Adrenal gland (tissue), 12 donors: ENCODE data around the gene STX16. TPM values are rescaled to one million over a fixed set of nuclear protein-coding genes. Genes with fewer than 3 reads are reported as not detected.

Experiments used
- DNase-seq, 7 donors: peaks; one replicate each; pipeline ENCODE4 v3.0.0-alpha.2; 2019 to 2020
- H3K27ac ChIP-seq, 5 donors: fragments of 200-600 bp; sonication (generic) in 4 of 5; 1 replicate in 3 of 5; 2 replicates in 2 of 5; pipeline versions ENCODE4 v1.5.1 to v1.8.0; 2016 to 2020; ENCODE audit warnings: mild to moderate bottlenecking in 1 of 5
- H3K27me3 ChIP-seq: fragments of 200-600 bp; 2 replicates; pipeline ENCODE4 v1.8.0; 2021
- H3K36me3 ChIP-seq, 2 donors: fragments of 200-600 bp; replicated peaks in 1 of 2; 1 replicate in 1 of 2; 2 replicates in 1 of 2; pipeline versions ENCODE4 v1.5.1 to v1.8.0; 2018 to 2022
- H3K4me1 ChIP-seq, 2 donors: fragments of 200-600 bp; replicated peaks in 1 of 2; 1 replicate in 1 of 2; 2 replicates in 1 of 2; pipeline versions ENCODE4 v1.5.1 to v1.8.0; 2018 to 2021
- H3K4me3 ChIP-seq, 4 donors: fragments of 200-600 bp; sonication (generic) in 3 of 4; one replicate each; pipeline ENCODE4 v1.5.1; 2016 to 2018
- H3K9me3 ChIP-seq, 3 donors: fragments of 200-600 bp; sonication (generic) in 1 of 3; replicated peaks in 1 of 3; 1 replicate in 2 of 3; 2 replicates in 1 of 3; pipeline versions ENCODE4 v1.5.1 to v1.8.0; 2016 to 2021
- CTCF ChIP-seq, 6 experiments: fragments of 450-650 bp in 4 of 6; fragments of 200-600 bp in 2 of 6; sonication (generic) in 1 of 6; IDR thresholded peaks; 1 replicate in 5 of 6; 2 replicates in 1 of 6; pipeline versions ENCODE4 v1.5.1 to v1.8.0; 2016 to 2021; ENCODE audit warnings: antibody characterized with exemption in 6 of 6, mild to moderate bottlenecking in 2 of 6, moderate library complexity in 1 of 6
- POLR2A ChIP-seq, 2 donors: fragments of 450-650 bp; IDR thresholded peaks; one replicate each; pipeline ENCODE4 v1.6.1; 2017; ENCODE audit warnings: antibody characterized with exemption in 2 of 2, mild to moderate bottlenecking in 2 of 2, moderate library complexity in 1 of 2
- WGBS, 4 donors: extraction: QIAGEN DNeasy Blood & Tissue Kit in 2 of 4; methylation state at CpG; one replicate each; pipeline versions ENCODE4 v1.1.5 to v1.1.7; 2013 to 2017; 5-methylcytosine and 5-hydroxymethylcytosine counted together
- intact Hi-C, 2 donors: fragments of 100-400 bp; cut with DNase I; formaldehyde crosslinking; loops; one replicate each; pipeline versions ENCODE4 v1.14.1 to v1.15.0; 2022 to 2023
- polyA plus RNA-seq, 3 donors: library from polyadenylated mRNA; stranded (reverse); fragments of 200-250 nt in 2 of 3; fragments of 350-450 nt in 1 of 3; fragmentation: Illumina TruSeq in 1 of 3; extraction: RNeasy Lipid Tissue Mini Kit (QIAGEN cat#74804) in 1 of 3; gene quantifications; one replicate each; pipeline ENCODE4 v1.2.3, GENCODE V29; 2013 to 2014
- total RNA-seq, 9 donors: library from RNA; depleted of rRNA in 4 of 9; stranded (reverse); fragments of >200 nt in 4 of 9; fragments of 120-200 nt in 1 of 9; fragmentation: NEBNext Ultra II Directional in 1 of 9; extraction: Animal tissue kit (Norgen Biotek cat#: 25700) in 1 of 9; gene quantifications; one replicate each; pipeline versions ENCODE4 v1.1.0 to v1.2.4, GENCODE V29; 2013 to 2023
- donor health status: healthy with polysubstance abuse.
- donor health status: Bipolar disorder and iron deficiency.
- donor health status: DM: yes; HTN: yes; CAD: no.
- donor health status: DM: no; HTN: no; CAD: no.
- donor health status: DM: no; HTN: no; CAD: no.
- donor health status: DM: yes; HTN: yes; CAD: no.

Gene STX16
- total and polyA plus RNA-seq, 12 donors: 29.3 to 134 (median 43.6) TPM

DNA sequence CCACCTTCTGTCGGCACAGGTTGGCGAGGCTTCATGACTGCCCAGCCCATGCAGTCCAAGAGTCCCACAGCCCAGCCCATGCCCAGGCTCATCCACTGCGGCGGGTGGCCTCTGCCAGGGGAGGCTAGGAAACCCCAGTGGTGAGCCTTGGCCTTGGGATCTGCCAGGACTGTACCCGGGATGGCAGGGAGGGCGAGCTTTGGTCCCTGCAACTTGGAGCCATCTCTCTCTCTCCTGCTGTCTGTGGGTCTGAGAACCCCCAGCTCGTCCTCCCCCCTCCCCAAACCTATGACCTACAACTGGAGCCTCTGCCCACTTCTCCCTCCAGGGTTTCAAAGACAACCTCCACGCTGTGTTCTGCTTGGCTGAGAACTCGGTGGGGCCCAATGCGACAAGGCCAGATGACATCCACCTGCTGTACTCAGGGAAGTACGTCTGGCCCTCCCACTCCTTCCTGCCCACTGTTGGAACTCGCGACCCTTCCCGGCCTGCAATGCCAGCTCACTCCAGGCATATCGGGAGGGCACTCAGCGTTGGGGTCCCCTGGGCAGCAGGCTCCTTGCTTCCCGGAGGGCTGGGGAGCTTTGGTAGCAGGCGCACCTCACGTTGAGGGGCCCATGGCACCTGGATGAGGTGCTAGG, 61.2 kb downstream of the STX16 start:
- intact Hi-C loops: no loop called here
- H3K9me3 ChIP-seq: no peaks in the 10 kb centered on the region
- DNase-seq: peak in 5 of 7 donors; percentile 11 to 47 (median 13)
- WGBS, 4 donors: 80 to 100% (median 85%) methylated on average over 5 to 19 of the region's 19 CpGs
- no peak overlapping the region for H3K27ac ChIP-seq
- H3K4me1 ChIP-seq: no peaks in the 10 kb centered on the region
- no peak for TF ChIP-seq POLR2A (IDR thresholded peaks at IDR 0.05)
- H3K4me3 ChIP-seq: no peak overlapping the region
- H3K27me3 ChIP-seq: no peaks in the 10 kb centered on the region
- H3K36me3 ChIP-seq: no peaks in the 10 kb centered on the region

DNA sequence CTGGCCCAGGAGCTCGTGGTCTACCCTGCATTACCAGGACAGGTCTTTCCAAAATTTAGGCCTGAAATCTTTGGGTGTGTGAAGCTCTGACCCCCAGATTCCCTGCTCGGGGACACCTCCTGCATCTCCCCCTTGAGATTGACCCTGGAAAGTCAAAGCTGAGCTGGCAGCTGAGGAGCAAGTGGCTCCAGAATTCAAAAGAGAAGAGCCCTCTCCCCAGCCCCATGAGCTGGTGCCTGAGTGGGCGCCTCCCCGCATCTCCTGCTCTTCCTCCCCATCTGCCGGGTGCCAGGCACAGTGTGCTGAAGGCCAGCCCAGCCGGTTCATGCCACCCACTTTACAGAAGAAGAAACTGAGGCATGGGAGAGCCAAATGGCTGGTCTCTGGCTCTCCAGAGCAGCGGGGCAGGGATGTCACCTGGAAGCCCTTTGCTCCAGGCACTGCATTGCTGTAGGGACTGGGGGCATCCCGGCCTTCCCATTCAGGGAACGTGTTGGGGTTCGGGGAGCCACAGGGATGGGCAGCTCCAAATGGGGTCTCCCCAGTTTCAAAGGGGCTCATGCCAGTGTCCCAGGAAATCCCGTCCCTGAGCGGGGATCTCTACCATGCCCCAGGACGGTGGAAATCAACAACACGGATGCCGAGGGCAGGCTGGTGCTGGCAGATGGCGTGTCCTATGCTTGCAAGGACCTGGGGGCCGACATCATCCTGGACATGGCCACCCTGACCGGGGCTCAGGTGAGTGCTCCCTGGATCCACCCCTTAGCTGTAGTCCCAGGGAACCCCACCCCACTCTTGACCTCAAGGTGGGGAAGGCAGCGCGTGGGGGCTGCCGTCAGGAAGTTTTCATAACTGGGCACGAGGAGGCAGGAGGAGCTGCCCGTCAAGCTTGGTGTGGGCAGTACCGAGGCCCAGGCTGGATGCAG, 62.0 kb downstream of the STX16 start:
- H3K36me3 ChIP-seq: no peaks in the 10 kb centered on the region
- no peaks in the 10 kb centered on the region for H3K9me3 ChIP-seq
- WGBS, 4 donors: 89 to 96% (median 94%) methylated on average over 13 to 24 of the region's 24 CpGs
- H3K27ac ChIP-seq: no peak overlapping the region
- H3K4me3 ChIP-seq: no peak overlapping the region
- H3K27me3 ChIP-seq: no peaks in the 10 kb centered on the region
- TF ChIP-seq CTCF (IDR thresholded peaks at IDR 0.05) (no peak), POLR2A (IDR thresholded peaks at IDR 0.05) (no peak)
- DNase-seq: peak in 5 of 7 donors; percentile 9 to 48 (median 11)
- H3K4me1 ChIP-seq: no peaks in the 10 kb centered on the region
- intact Hi-C loops: no loop called here

- TF ChIP-seq POLR2A (IDR thresholded peaks at IDR 0.05) (no peak), CTCF (IDR thresholded peaks at IDR 0.05) (no peak)
- DNase-seq: peak in 6 of 7 donors; percentile 5 to 48 (median 12)
- H3K27me3 ChIP-seq: no peaks in the 10 kb centered on the region
- 91 to 94% (median 92%) methylated on average over 20 to 24 of the region's 24 CpGs for WGBS, 4 donors
- H3K4me3 ChIP-seq: no peak overlapping the region
- no peak overlapping the region for H3K27ac ChIP-seq
- H3K36me3 ChIP-seq: no peaks in the 10 kb centered on the region
- H3K9me3 ChIP-seq: no peaks in the 10 kb centered on the region
- intact Hi-C loops: no loop called here
- no peaks in the 10 kb centered on the region for H3K4me1 ChIP-seq
Observed at GRCh38 chr20:58713801-58714339, 62.8 kb downstream of the STX16 start.

GRCh38 chr20:58714340-58714922, 63.3 kb downstream of the STX16 start:
- H3K36me3 ChIP-seq: no peaks in the 10 kb centered on the region
- no peaks in the 10 kb centered on the region for H3K9me3 ChIP-seq
- no peak overlapping the region for H3K4me3 ChIP-seq
- intact Hi-C loops: no loop called here
- DNase-seq: peak; percentile 0 to 46 (median 12)
- no peaks in the 10 kb centered on the region for H3K4me1 ChIP-seq
- TF ChIP-seq POLR2A (IDR thresholded peaks at IDR 0.05) (no peak), CTCF (IDR thresholded peaks at IDR 0.05) (no peak)
- no peaks in the 10 kb centered on the region for H3K27me3 ChIP-seq
- 93 to 100% (median 96%) methylated on average over 6 to 16 of the region's 16 CpGs for WGBS, 4 donors
- H3K27ac ChIP-seq: no peak overlapping the region
